MG63 (cell line): ENCODE measurements around the gene SCFD2. TPM values are rescaled to one million over a fixed set of nuclear protein-coding genes. Genes with fewer than 3 reads are reported as not detected.
"Not testable (repeated sequence)": the region's sequence is repeated elsewhere in the genome, so short reads cannot be mapped to it uniquely, and the experiment has no call there.

Experiments used
- DNase-seq: peaks from one replicate; pipeline ENCODE4 v3.0.0-alpha.2; 2020
- H3K27me3 ChIP-seq: fragments of 250-450 bp; sonication (Bioruptor Pico); 2 replicates; pipeline ENCODE4 v1.5.1; 2020; ENCODE audit warnings: mild to moderate bottlenecking, moderate library complexity
- H3K36me3 ChIP-seq: fragments of 250-450 bp; sonication (Bioruptor Pico); 2 replicates; pipeline ENCODE4 v1.5.1; 2020; ENCODE audit warnings: mild to moderate bottlenecking, moderate library complexity
- H3K4me3 ChIP-seq: fragments of 250-450 bp; sonication (Bioruptor Pico); 2 replicates; pipeline ENCODE4 v1.5.1; 2020; ENCODE audit warnings: mild to moderate bottlenecking, moderate library complexity
- H3K9me3 ChIP-seq: fragments of 250-450 bp; sonication (Bioruptor Pico); 2 replicates; pipeline ENCODE4 v1.5.1; 2020; ENCODE audit warnings: mild to moderate bottlenecking, moderate library complexity
- total RNA-seq: library from RNA; depleted of rRNA; stranded (reverse); fragments of >200 nt; shearing (Covaris generic); gene quantifications from 2 replicates; pipeline ENCODE4 v1.2.3, GENCODE V29; 2014; ENCODE audit warnings: low replicate concordance

The SCFD2 gene
- total RNA-seq, 1 experiment from 2014 or later, result 119 TPM

- H3K9me3 ChIP-seq, result peaks cover 9% of the 10 kb centered on the region
- H3K4me3 ChIP-seq, result no peak overlapping the region
- DNase-seq, result no peak
- no peaks in the 10 kb centered on the region for H3K27me3 ChIP-seq
- H3K36me3 ChIP-seq, result peaks cover 34% of the 10 kb centered on the region
Observed at GRCh38 chr4:53151489-53151788, 214.4 kb downstream of the SCFD2 start.

GRCh38 chr4:53150631-53151488, 215.0 kb downstream of the SCFD2 start:
- peaks cover 9% of the 10 kb centered on the region for H3K9me3 ChIP-seq
- peaks cover 32% of the 10 kb centered on the region for H3K36me3 ChIP-seq
- H3K27me3 ChIP-seq, result no peaks in the 10 kb centered on the region
- DNase-seq, result no peak
- H3K4me3 ChIP-seq, result no peak overlapping the region

GRCh38 chr4:53147711-53148110, 218.2 kb downstream of the SCFD2 start:
- Histone ChIP-seq H3K9me3 (no peaks in the 10 kb centered on the region), H3K4me3 (no peak overlapping the region), H3K36me3 (peaks cover 34% of the 10 kb centered on the region), H3K27me3 (no peaks in the 10 kb centered on the region)
- no peak for DNase-seq

- H3K9me3 ChIP-seq, result no peaks in the 10 kb centered on the region
Observed at GRCh38 chr4:53147197-53147596, 218.7 kb downstream of the SCFD2 start.

GRCh38 chr4:53141308-53141707, 224.6 kb downstream of the SCFD2 start:
- Histone ChIP-seq H3K27me3 (no peaks in the 10 kb centered on the region), H3K9me3 (no peaks in the 10 kb centered on the region), H3K4me3 (no peak overlapping the region), H3K36me3 (peaks cover 40% of the 10 kb centered on the region)
- DNase-seq, result no peak

More at GRCh38 chr4:53147197-53147596, 218.7 kb downstream of the SCFD2 start:
- no peak for DNase-seq
- Histone ChIP-seq H3K4me3 (no peak overlapping the region), H3K36me3 (peaks cover 39% of the 10 kb centered on the region), H3K27me3 (no peaks in the 10 kb centered on the region)

GRCh38 chr4:53139256-53139655, 226.6 kb downstream of the SCFD2 start:
- DNase-seq, H3K9me3 ChIP-seq, H3K4me3 ChIP-seq, H3K27me3 ChIP-seq: not testable (repeated sequence)
- peaks cover 33% of the 10 kb centered on the region for H3K36me3 ChIP-seq

- no peaks in the 10 kb centered on the region for H3K9me3 ChIP-seq
- no peaks in the 10 kb centered on the region for H3K27me3 ChIP-seq
- no peak for DNase-seq
- no peak overlapping the region for H3K4me3 ChIP-seq
- H3K36me3 ChIP-seq, result peaks cover 20% of the 10 kb centered on the region
Observed at GRCh38 chr4:53137468-53137867, 228.4 kb downstream of the SCFD2 start.

GRCh38 chr4:53136954-53137353, 228.9 kb downstream of the SCFD2 start:
- Histone ChIP-seq H3K27me3 (no peaks in the 10 kb centered on the region), H3K4me3 (no peak overlapping the region), H3K36me3 (peaks cover 18% of the 10 kb centered on the region), H3K9me3 (no peaks in the 10 kb centered on the region)
- DNase-seq, result no peak

GRCh38 chr4:53132132-53132891, 233.5 kb downstream of the SCFD2 start:
- H3K4me3 ChIP-seq, result no peak overlapping the region
- DNase-seq, result no peak
- H3K27me3 ChIP-seq, result no peaks in the 10 kb centered on the region
- peaks cover 20% of the 10 kb centered on the region for H3K36me3 ChIP-seq
- no peaks in the 10 kb centered on the region for H3K9me3 ChIP-seq

GRCh38 chr4:53131562-53131925, 234.3 kb downstream of the SCFD2 start:
- H3K9me3 ChIP-seq, result no peaks in the 10 kb centered on the region
- no peak overlapping the region for H3K4me3 ChIP-seq
- no peaks in the 10 kb centered on the region for H3K27me3 ChIP-seq
- no peak for DNase-seq
- H3K36me3 ChIP-seq, result peaks cover 20% of the 10 kb centered on the region

GRCh38 chr4:53130896-53131561, 234.8 kb downstream of the SCFD2 start:
- no peaks in the 10 kb centered on the region for H3K27me3 ChIP-seq
- H3K9me3 ChIP-seq, result no peaks in the 10 kb centered on the region
- DNase-seq, result no peak
- H3K4me3 ChIP-seq, result no peak overlapping the region
- peaks cover 17% of the 10 kb centered on the region for H3K36me3 ChIP-seq

- H3K9me3 ChIP-seq, result no peaks in the 10 kb centered on the region
- DNase-seq, result peak; percentile 62
- H3K4me3 ChIP-seq, result no peak overlapping the region
- no peaks in the 10 kb centered on the region for H3K27me3 ChIP-seq
- peaks cover 16% of the 10 kb centered on the region for H3K36me3 ChIP-seq
Observed at GRCh38 chr4:53128706-53129357, 237.0 kb downstream of the SCFD2 start.

GRCh38 chr4:53128231-53128630, 237.6 kb downstream of the SCFD2 start:
- no peaks in the 10 kb centered on the region for H3K9me3 ChIP-seq
- no peaks in the 10 kb centered on the region for H3K27me3 ChIP-seq
- H3K36me3 ChIP-seq, result peaks cover 19% of the 10 kb centered on the region
- no peak for DNase-seq
- H3K4me3 ChIP-seq, result no peak overlapping the region

GRCh38 chr4:53127365-53127764, 238.5 kb downstream of the SCFD2 start:
- Histone ChIP-seq H3K27me3 (no peaks in the 10 kb centered on the region), H3K9me3 (no peaks in the 10 kb centered on the region), H3K36me3 (peaks cover 15% of the 10 kb centered on the region), H3K4me3 (no peak overlapping the region)
- no peak for DNase-seq

GRCh38 chr4:53126099-53126498, 239.8 kb downstream of the SCFD2 start:
- H3K9me3 ChIP-seq, result no peaks in the 10 kb centered on the region
- no peaks in the 10 kb centered on the region for H3K27me3 ChIP-seq
- no peak overlapping the region for H3K4me3 ChIP-seq
- H3K36me3 ChIP-seq, result peaks cover 13% of the 10 kb centered on the region
- DNase-seq, result no peak

GRCh38 chr4:53123819-53124218, 242.0 kb downstream of the SCFD2 start:
- Histone ChIP-seq H3K4me3 (no peak overlapping the region), H3K27me3 (no peaks in the 10 kb centered on the region), H3K36me3 (peaks cover 13% of the 10 kb centered on the region), H3K9me3 (no peaks in the 10 kb centered on the region)
- no peak for DNase-seq

- peaks cover 7% of the 10 kb centered on the region for H3K36me3 ChIP-seq
- DNase-seq, result no peak
- H3K27me3 ChIP-seq, result no peaks in the 10 kb centered on the region
- H3K9me3 ChIP-seq, result no peaks in the 10 kb centered on the region
- no peak overlapping the region for H3K4me3 ChIP-seq
Observed at GRCh38 chr4:53123171-53123570, 242.7 kb downstream of the SCFD2 start.
